Activated T-helper 17 cell treated with anti-CD3 and anti-CD28 coated beads, Interleukin-2, amount 50 U/mL, for 72 hours (primary cell): ENCODE measurements around the gene WWC2. TPM values are rescaled to one million over a fixed set of nuclear protein-coding genes. Genes with fewer than 3 reads are reported as not detected.

Experiments
- ATAC-seq: fragments of 150-1000 bp; cut with Tn5 transposase; replicated peaks from 2 replicates; pipeline ENCODE4 v1.10.0; 2021; ENCODE audit warnings: mild to moderate bottlenecking, moderate library complexity
- H3K27ac Mint-ChIP-seq: one replicate; pipeline ENCODE4 v1.8.0; 2022; ENCODE audit warnings: mixed read lengths
- H3K27me3 Mint-ChIP-seq: one replicate; pipeline ENCODE4 v1.8.0; 2022; ENCODE audit warnings: mixed read lengths
- H3K36me3 Mint-ChIP-seq: one replicate; pipeline ENCODE4 v1.8.0; 2022; ENCODE audit warnings: low read depth, mild to moderate bottlenecking, mixed read lengths
- H3K4me1 Mint-ChIP-seq: one replicate; pipeline ENCODE4 v1.8.0; 2022; ENCODE audit warnings: mixed read lengths
- H3K4me3 Mint-ChIP-seq: one replicate; pipeline ENCODE4 v1.8.0; 2022; ENCODE audit warnings: mild to moderate bottlenecking, mixed read lengths
- H3K9me3 Mint-ChIP-seq: one replicate; pipeline ENCODE4 v1.8.0; 2022; ENCODE audit warnings: mixed read lengths
- total RNA-seq, 2 donors: library from RNA; stranded (reverse); gene quantifications; one replicate each; pipeline ENCODE4 v1.2.3, GENCODE V29; 2022

Gene WWC2
- total RNA-seq, 2 donors from 2014 or later = 0.76 to 11.9 TPM

GRCh38 chr4:183248201-183248600 is 149.1 kb downstream of the WWC2 start:
- Mint-ChIP-seq H3K4me3 (no peak overlapping the region), H3K27me3 (no peaks in the 10 kb centered on the region), H3K36me3 (no peaks in the 10 kb centered on the region), H3K27ac (no peak overlapping the region), H3K9me3 (no peaks in the 10 kb centered on the region), H3K4me1 (no peaks in the 10 kb centered on the region)
- no peak for ATAC-seq

- H3K27me3 Mint-ChIP-seq = no peaks in the 10 kb centered on the region
- H3K9me3 Mint-ChIP-seq = no peaks in the 10 kb centered on the region
- H3K4me1 Mint-ChIP-seq = no peaks in the 10 kb centered on the region
- H3K27ac Mint-ChIP-seq = no peak overlapping the region
- no peaks in the 10 kb centered on the region for H3K36me3 Mint-ChIP-seq
- ATAC-seq = peak; percentile 40
- no peak overlapping the region for H3K4me3 Mint-ChIP-seq
These were observed 150.8 kb downstream of the WWC2 start for GRCh38 chr4:183249854-183250253.

GRCh38 chr4:183250831-183251230 is 151.8 kb downstream of the WWC2 start:
- Mint-ChIP-seq H3K9me3 (no peaks in the 10 kb centered on the region), H3K4me1 (no peaks in the 10 kb centered on the region), H3K36me3 (no peaks in the 10 kb centered on the region), H3K27me3 (no peaks in the 10 kb centered on the region), H3K4me3 (no peak overlapping the region), H3K27ac (no peak overlapping the region)
- no peak for ATAC-seq

- no peaks in the 10 kb centered on the region for H3K4me1 Mint-ChIP-seq
- H3K9me3 Mint-ChIP-seq = no peaks in the 10 kb centered on the region
- ATAC-seq = no peak
- no peaks in the 10 kb centered on the region for H3K27me3 Mint-ChIP-seq
- H3K36me3 Mint-ChIP-seq = no peaks in the 10 kb centered on the region
- no peak overlapping the region for H3K27ac Mint-ChIP-seq
- no peak overlapping the region for H3K4me3 Mint-ChIP-seq
These were observed 153.9 kb downstream of the WWC2 start for GRCh38 chr4:183252959-183253358.

- Mint-ChIP-seq H3K4me3 (no peak overlapping the region), H3K27me3 (no peaks in the 10 kb centered on the region), H3K36me3 (no peaks in the 10 kb centered on the region), H3K4me1 (no peaks in the 10 kb centered on the region), H3K9me3 (no peaks in the 10 kb centered on the region), H3K27ac (no peak overlapping the region)
- no peak for ATAC-seq
These were observed 154.4 kb downstream of the WWC2 start for GRCh38 chr4:183253451-183253850.

GRCh38 chr4:183254162-183254561 is 155.1 kb downstream of the WWC2 start:
- Mint-ChIP-seq H3K4me3 (no peak overlapping the region), H3K4me1 (no peaks in the 10 kb centered on the region), H3K27me3 (no peaks in the 10 kb centered on the region), H3K36me3 (no peaks in the 10 kb centered on the region), H3K27ac (no peak overlapping the region), H3K9me3 (no peaks in the 10 kb centered on the region)
- ATAC-seq = no peak

GRCh38 chr4:183255487-183255886 is 156.4 kb downstream of the WWC2 start:
- Mint-ChIP-seq H3K4me1 (no peaks in the 10 kb centered on the region), H3K27ac (no peak overlapping the region), H3K36me3 (peaks cover 8% of the 10 kb centered on the region), H3K9me3 (no peaks in the 10 kb centered on the region), H3K27me3 (no peaks in the 10 kb centered on the region), H3K4me3 (no peak overlapping the region)
- ATAC-seq = no peak

GRCh38 chr4:183256343-183256742 is 157.3 kb downstream of the WWC2 start:
- Mint-ChIP-seq H3K4me3 (no peak overlapping the region), H3K27ac (no peak overlapping the region), H3K4me1 (no peaks in the 10 kb centered on the region), H3K9me3 (no peaks in the 10 kb centered on the region), H3K36me3 (peaks cover 8% of the 10 kb centered on the region), H3K27me3 (no peaks in the 10 kb centered on the region)
- no peak for ATAC-seq

- Mint-ChIP-seq H3K4me3 (no peak overlapping the region), H3K36me3 (peaks cover 8% of the 10 kb centered on the region), H3K9me3 (no peaks in the 10 kb centered on the region), H3K27ac (no peak overlapping the region), H3K4me1 (peaks cover 1% of the 10 kb centered on the region), H3K27me3 (no peaks in the 10 kb centered on the region)
- peak; percentile 43 for ATAC-seq
These were observed 157.8 kb downstream of the WWC2 start for GRCh38 chr4:183256756-183257385.

- Mint-ChIP-seq H3K4me1 (peaks cover 8% of the 10 kb centered on the region), H3K27ac (no peak overlapping the region)
These were observed 158.8 kb downstream of the WWC2 start for GRCh38 chr4:183257808-183258207.

GRCh38 chr4:183260491-183261151 is 161.6 kb downstream of the WWC2 start:
- no peak overlapping the region for H3K27ac Mint-ChIP-seq

More at GRCh38 chr4:183257808-183258207, 158.8 kb downstream of the WWC2 start:
- no peak for ATAC-seq
- H3K36me3 Mint-ChIP-seq = peaks cover 8% of the 10 kb centered on the region
- H3K4me3 Mint-ChIP-seq = no peak overlapping the region
- no peaks in the 10 kb centered on the region for H3K27me3 Mint-ChIP-seq
- H3K9me3 Mint-ChIP-seq = no peaks in the 10 kb centered on the region

GRCh38 chr4:183261953-183262775 is 163.1 kb downstream of the WWC2 start:
- no peaks in the 10 kb centered on the region for H3K9me3 Mint-ChIP-seq
- H3K4me3 Mint-ChIP-seq = peak overlapping the region; percentile 15
- peaks cover 2% of the 10 kb centered on the region for H3K27me3 Mint-ChIP-seq
- ATAC-seq = peak; percentile 94
- peaks cover 8% of the 10 kb centered on the region for H3K36me3 Mint-ChIP-seq
- peak overlapping the region; percentile 76 for H3K27ac Mint-ChIP-seq
- peaks cover 8% of the 10 kb centered on the region for H3K4me1 Mint-ChIP-seq

More at GRCh38 chr4:183260491-183261151, 161.6 kb downstream of the WWC2 start:
- Mint-ChIP-seq H3K4me1 (peaks cover 8% of the 10 kb centered on the region), H3K27me3 (peaks cover 1% of the 10 kb centered on the region), H3K9me3 (no peaks in the 10 kb centered on the region), H3K4me3 (no peak overlapping the region), H3K36me3 (peaks cover 8% of the 10 kb centered on the region)
- ATAC-seq = no peak

- Mint-ChIP-seq H3K4me3 (no peak overlapping the region), H3K4me1 (peaks cover 8% of the 10 kb centered on the region), H3K27me3 (peaks cover 2% of the 10 kb centered on the region), H3K27ac (peak overlapping the region; percentile 76), H3K36me3 (peaks cover 8% of the 10 kb centered on the region), H3K9me3 (no peaks in the 10 kb centered on the region)
- ATAC-seq = no peak
These were observed 163.7 kb downstream of the WWC2 start for GRCh38 chr4:183262776-183263100.

- peaks cover 8% of the 10 kb centered on the region for H3K4me1 Mint-ChIP-seq
- no peaks in the 10 kb centered on the region for H3K9me3 Mint-ChIP-seq
- H3K27ac Mint-ChIP-seq = no peak overlapping the region
- ATAC-seq = no peak
- H3K27me3 Mint-ChIP-seq = peaks cover 2% of the 10 kb centered on the region
- H3K4me3 Mint-ChIP-seq = no peak overlapping the region
- peaks cover 8% of the 10 kb centered on the region for H3K36me3 Mint-ChIP-seq
These were observed 164.8 kb downstream of the WWC2 start for GRCh38 chr4:183263787-183264386.
